NCI-H345 treated with DMSO at 0.1 percent for 48 hours (cell line): ENCODE measurements around the gene POC5.

Source experiments
- DNase-seq: peaks from one replicate; lab custom pipeline; 2025; ENCODE audit not compliant: unreplicated experiment; lab: John Stamatoyannopoulos, UW

The POC5 gene

GRCh38 chr5:75660678-75661465, 56.4 kb downstream of the POC5 start:
- DNase-seq, result no peak

- DNase-seq, result no peak
These were observed 57.3 kb downstream of the POC5 start for GRCh38 chr5:75659791-75660450.

GRCh38 chr5:75656311-75657003, 60.8 kb downstream of the POC5 start:
- DNase-seq, result peak; percentile 57

GRCh38 chr5:75654693-75655295, 62.4 kb downstream of the POC5 start:
- DNase-seq, result no peak

GRCh38 chr5:75653521-75653920, 63.7 kb downstream of the POC5 start:
- no peak for DNase-seq

GRCh38 chr5:75651575-75652238, 65.5 kb downstream of the POC5 start:
- DNase-seq, result no peak

- no peak for DNase-seq
These were observed 68.5 kb downstream of the POC5 start for GRCh38 chr5:75648712-75649111.

GRCh38 chr5:75640826-75641225, 76.4 kb downstream of the POC5 start:
- no peak for DNase-seq

- no peak for DNase-seq
These were observed 76.8 kb downstream of the POC5 start for GRCh38 chr5:75640395-75640794.

- DNase-seq, result no peak
These were observed 77.5 kb downstream of the POC5 start for GRCh38 chr5:75639535-75640311.

GRCh38 chr5:75637949-75638348, 79.3 kb downstream of the POC5 start:
- DNase-seq, result no peak

GRCh38 chr5:75632321-75632720, 84.9 kb downstream of the POC5 start:
- no peak for DNase-seq

- DNase-seq, result no peak
These were observed 86.4 kb downstream of the POC5 start for GRCh38 chr5:75630875-75631274.

- no peak for DNase-seq
These were observed 89.4 kb downstream of the POC5 start for GRCh38 chr5:75627801-75628200.

- no peak for DNase-seq
These were observed 90.3 kb downstream of the POC5 start for GRCh38 chr5:75626959-75627358.
